Testis (tissue), 2 donors: ENCODE measurements around the gene CCDC117.

Experiments used
- POLR2A ChIP-seq: fragments of 450-650 bp; IDR thresholded peaks from one replicate; pipeline ENCODE4 v1.6.1; 2017; ENCODE audit warnings: antibody characterized with exemption, mild to moderate bottlenecking, moderate library complexity
- TF ChIP-seq, protein P1 (sequence below), 3 experiments: fragments of 450-650 bp in 2 of 3; fragments of 200-600 bp in 1 of 3; sonication (generic) in 1 of 3; IDR thresholded peaks; one replicate each; pipeline ENCODE4 v1.5.1; 2016 to 2019; ENCODE audit warnings: antibody characterized with exemption in 3 of 3, mild to moderate bottlenecking in 2 of 3, moderate library complexity in 1 of 3

- TF ChIP-seq, protein P1, sequence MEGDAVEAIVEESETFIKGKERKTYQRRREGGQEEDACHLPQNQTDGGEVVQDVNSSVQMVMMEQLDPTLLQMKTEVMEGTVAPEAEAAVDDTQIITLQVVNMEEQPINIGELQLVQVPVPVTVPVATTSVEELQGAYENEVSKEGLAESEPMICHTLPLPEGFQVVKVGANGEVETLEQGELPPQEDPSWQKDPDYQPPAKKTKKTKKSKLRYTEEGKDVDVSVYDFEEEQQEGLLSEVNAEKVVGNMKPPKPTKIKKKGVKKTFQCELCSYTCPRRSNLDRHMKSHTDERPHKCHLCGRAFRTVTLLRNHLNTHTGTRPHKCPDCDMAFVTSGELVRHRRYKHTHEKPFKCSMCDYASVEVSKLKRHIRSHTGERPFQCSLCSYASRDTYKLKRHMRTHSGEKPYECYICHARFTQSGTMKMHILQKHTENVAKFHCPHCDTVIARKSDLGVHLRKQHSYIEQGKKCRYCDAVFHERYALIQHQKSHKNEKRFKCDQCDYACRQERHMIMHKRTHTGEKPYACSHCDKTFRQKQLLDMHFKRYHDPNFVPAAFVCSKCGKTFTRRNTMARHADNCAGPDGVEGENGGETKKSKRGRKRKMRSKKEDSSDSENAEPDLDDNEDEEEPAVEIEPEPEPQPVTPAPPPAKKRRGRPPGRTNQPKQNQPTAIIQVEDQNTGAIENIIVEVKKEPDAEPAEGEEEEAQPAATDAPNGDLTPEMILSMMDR (IDR thresholded peaks at IDR 0.05): no peak
- no peak for TF ChIP-seq POLR2A
Measured at GRCh38 chr22:28761449-28761755, 11.1 kb upstream of the CCDC117 start.
